SKM-1 (cell line): ENCODE data around the gene REV3L.
"Not testable (repeated sequence)": the region's sequence is repeated elsewhere in the genome, so short reads cannot be mapped to it uniquely, and the experiment has no call there.

ENCODE experiments used
- DNase-seq: peaks from one replicate; lab custom pipeline; 2025; ENCODE audit not compliant: unreplicated experiment; lab: John Stamatoyannopoulos, UW

Gene REV3L

DNA sequence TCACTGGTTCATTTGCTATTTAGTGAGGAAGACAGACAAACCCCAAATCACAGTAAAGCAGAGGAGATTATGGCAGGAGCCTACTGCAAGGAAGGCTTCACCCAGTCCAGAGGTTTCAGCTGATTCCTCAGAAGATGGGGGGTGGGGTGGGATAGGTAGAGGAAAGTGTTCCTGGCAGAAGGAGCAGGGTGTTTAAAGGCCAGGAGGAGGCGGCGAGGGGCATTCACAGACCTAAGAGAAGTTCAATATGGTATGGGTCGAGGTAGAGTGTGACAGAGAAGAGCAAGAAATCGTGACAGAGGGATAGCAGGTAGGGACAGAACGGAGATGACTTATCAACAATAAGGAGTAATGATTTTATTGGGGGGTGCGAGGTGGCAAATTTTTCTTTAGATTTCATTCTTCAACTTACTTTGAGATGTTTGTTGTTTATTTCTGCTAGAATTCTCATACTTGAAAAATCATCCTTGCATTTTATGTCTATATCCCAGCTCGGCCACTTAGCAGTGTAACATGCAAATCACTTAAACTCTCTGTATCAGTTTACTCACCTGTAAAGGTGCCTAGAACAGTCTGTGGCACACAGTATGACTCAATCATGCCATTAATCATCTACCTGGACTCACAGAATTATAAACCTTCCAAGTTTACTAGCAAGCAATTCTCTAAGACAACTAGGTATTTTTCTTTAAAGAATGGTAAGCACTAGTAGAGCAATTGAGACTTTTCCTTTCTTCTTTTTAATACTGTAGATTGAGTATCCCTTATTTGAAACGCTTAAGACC is 176.7 kb downstream of the REV3L start:
- DNase-seq: no peak

DNA sequence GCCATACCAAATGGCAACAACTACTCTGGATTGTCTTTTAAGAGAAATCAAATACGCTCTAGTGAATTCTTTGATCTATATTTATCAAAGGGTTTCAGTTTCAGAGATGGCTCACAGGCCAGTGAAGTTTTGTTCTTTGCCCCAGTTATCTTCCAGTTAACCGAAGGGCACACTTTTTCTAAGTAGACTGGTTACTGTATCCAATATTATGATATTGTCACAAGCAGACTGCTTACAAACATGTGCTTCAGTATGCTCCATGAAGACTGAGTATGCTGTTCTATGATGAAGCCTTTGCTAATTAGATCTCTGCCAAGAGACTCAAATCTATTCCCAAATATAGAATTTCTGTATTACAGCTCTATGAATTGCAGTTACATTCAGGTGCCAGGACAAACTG is 181.1 kb downstream of the REV3L start:
- DNase-seq: no peak

DNA sequence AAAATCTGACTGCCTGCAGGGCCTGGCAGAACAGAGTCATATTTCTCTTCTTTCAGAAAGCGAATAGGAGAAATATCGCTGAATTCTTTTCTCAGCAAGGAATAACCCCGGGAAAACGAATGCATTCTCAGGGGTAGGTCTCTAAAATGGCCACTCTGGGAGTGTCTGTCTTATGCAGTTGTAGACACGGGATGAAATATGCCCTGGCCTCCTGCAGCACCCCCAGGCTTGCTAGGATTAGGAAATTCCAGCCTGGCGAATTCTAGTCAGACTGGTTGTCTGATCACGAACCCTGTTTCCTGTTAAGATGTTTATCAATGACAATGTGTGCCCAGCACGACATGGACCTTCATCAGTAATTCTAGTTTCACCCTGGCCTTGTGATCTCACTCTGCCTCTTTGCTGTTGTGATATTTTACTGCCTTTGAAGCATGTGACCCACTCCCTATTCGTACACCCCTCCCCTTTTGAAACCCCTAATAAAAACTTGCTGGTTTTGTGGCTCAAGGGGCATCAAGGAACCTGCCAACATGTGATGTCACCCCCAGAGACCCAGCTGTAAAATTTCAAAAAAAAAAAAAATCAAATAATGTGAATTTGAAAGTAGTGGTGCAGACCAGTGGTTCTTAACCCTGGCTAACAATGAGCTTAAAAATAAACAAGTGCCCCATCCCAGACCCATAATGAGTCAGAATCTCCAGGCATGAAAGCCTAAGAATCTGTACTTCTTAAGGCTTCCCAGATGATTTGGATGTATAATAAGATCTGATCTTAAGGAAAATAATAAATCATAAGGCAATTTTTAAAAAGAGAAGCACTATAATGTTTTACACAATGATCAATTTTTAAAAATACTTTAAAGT is 181.8 kb downstream of the REV3L start:
- DNase-seq: not testable (repeated sequence)

DNA sequence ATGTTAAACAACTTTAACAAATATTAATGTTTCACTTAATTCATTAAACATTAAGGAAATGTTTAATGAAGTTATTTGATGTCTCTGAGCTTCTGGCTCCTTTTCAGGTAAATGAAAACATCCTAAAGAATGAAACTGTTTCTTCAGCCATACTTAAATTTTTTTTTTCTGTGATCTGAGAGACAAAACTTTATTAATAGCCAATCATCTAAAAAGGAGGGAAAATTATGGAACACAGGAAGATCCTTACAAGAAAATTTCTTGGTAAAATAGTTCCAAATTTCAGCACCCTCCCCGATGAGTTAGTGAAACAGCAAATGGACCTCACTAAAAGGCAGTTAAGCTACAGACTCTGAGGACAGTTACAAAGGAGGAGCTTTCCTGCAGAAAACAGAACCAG is 185.2 kb downstream of the REV3L start:
- no peak for DNase-seq

DNA sequence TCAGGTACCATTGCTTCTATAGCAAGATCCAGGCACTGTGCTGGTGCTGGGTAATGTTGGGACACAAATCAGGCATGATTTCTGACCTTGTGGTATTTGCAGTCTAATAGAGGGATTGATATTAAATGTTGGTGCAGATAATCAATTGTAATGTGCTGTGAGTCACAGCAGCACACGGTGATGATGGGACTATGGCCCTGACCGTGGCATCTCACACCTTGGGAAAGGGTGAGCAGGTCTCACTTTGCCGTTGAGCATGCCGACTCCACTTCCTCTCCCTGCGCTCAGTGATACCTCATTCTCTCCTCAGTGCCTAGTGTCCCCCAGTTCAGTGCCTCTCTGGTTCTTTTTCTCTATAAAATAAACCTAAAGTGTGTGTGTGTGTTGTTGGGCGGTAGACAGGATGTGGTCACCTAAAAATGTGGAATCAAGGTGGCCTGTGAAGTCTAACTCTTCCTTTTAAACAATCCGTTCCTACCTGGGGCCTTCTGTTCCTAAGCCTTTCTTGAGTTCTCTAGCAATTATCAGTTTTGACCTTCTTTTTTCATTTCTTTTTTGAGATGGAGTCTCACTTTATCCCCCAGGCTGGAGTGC is 188.5 kb downstream of the REV3L start:
- DNase-seq: no peak

DNA sequence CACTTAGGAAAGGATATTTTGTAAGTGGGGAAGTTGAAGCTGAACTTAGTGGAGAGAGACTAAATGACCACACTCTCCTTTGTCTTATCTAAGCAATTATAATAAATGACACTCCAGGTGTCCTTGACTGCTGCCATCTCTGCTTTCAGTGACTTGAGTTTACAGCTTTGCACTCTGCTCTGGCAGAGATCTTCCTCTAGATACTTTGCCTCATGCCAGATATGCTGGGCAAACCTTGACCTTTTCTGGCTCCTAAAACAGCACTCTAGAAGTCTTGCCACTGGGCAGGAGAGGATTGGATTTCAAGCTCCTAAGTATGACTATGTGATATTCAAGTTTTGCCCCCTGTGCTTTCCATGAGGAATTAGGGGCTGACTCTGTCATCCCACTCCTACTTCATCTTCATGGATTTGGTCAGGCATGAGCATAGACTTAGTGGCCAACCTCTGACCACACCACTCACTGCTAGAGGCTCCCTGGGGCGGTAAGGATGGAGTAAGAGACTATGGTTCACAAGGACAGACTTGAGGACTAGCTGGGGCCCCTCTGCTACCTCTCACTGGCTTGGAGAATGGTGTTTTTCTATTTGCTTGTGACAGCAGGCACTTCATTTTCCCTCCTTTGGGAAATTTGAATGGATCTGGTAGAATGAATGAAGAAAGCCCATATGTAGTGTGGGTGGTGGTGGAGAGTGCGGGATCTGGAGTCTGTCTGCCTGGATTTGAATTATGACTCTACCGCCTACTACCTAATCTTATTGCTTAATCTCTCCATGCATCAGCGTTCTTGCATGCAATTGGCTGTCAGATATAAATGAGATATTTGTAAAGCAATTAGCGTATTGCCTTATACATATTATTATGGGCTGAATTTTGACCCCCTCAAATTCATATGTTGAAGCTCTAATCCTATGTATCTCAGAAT is 191.4 kb downstream of the REV3L start:
- DNase-seq: no peak

DNA sequence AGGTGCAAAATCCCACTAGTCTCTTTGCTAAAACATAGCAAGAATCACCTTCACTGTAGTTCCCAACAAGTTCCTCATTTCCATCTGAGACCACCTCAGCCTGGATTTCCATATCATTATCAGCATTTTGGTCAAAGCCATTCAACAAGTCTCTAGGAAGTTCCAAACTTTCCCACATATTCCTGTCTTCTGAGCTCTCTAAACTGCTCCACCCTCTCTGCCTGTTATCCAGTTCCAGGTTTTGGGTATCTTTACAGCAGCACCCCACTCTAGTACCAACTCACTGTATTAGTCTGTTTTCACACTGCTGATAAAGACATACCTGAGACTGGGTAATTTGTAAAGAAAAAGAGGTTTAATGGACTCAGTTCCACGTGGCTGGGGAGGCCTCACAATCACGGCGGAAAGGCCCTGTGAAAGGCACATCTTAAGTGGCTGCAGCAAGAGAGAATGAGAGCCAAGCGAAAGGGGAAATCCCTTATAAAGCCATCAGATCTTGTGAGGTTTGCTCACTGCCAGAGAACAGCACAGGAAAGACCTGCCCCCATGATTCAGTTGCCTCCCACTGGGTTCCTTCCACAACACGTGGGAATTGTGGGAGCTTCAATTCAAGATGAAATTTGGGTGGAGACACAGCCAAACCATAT is 192.2 kb downstream of the REV3L start:
- not testable (repeated sequence) for DNase-seq

DNA sequence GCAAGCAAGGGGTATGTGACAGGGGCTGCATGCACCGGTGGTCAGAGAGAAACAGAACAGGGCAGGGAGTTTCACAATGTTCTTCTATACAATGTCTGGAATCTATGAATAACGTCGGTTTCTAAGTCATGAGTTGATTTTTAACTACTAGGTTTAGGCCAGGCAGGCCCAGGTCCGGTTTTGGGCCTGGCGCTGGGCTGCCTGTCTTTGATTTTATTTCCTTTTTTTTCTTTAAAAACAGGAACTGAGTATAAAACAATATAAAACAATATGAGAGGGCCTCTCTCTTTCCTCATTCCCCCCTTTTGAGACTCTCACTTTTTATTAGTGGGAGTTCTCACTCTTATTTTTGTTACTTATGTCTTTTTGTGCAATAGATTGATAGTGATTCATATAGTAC is 198.7 kb downstream of the REV3L start:
- not testable (repeated sequence) for DNase-seq

DNA sequence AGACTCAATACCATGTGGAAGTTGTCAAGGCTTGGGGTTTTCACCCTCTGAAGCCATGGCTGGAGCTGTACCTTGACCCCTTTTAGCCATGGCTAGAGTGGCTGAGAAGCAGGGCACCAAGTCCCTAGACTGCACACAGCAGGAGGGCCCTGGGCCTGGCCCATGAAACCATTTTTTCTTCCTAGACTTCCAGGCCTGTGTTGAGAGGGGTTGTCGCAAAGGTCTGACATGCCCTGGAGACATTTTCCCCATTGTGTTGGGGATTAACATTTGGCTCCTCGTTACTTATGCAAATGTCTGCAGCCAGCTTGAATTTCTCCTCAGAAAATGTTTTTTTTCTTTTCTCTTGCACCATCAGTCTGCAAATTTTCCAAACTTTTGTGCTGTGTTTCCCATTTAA is 199.3 kb downstream of the REV3L start:
- DNase-seq: no peak

DNA sequence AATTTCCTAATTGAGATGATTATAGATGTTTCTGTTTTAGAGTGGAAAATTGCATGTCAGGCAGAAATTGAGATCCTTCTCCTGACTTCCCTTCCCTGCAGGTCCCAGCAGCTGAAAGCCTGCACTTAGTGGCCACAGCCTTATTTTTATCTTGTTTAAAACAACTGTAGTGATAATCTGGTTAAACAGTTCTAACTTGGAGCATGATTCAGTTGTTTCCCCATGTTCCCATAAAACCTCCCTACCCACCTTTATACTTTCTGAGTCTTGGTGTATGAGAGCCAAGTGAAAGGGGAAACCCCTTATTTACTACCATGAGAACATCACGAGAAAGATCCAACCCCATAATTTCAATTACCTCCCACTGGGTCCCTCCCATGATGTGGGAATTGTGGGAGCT is 200.5 kb downstream of the REV3L start:
- DNase-seq: no peak

DNA sequence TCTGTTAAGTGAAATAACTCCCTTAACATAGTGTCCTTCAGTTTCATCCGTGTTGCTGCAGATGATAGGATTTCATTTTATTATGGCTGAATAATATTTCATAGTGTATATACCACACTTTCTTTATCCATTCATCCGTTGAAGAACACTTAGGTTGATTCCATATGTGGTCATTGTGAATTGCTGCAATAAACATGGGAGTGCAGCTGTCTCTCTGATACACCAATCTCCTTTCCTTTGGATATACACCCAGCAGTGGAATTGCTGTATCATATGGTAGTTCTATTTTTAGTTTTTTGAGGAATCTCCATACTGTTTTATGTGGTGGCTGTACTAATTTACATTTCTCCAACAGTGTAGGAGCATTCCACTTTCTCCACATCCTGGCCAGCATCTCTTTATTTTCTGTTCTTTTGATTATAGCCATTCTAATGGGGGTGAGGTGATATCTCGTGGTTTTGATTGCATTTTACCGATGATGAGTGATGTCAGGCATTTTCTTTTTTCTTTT is 202.5 kb downstream of the REV3L start:
- no peak for DNase-seq

DNA sequence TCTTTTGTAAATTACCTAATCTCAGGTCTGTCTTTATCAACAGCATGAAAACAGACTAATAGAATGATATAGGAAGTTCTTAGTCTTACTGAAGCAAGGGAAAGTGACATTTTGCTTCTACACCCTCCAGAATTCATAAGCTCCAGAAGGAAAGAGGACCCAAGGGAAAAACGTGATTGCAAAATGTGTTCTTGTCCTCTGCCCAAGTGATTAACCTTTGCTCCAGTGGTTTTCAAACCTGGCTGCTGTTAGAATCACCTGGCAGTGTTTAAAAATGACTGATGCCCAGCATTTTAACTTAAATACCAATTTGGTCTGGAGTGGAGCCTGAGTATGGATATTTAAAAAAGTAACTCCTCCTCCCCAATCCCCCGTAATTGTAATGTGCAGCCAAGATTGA is 204.3 kb downstream of the REV3L start:
- DNase-seq: no peak

DNA sequence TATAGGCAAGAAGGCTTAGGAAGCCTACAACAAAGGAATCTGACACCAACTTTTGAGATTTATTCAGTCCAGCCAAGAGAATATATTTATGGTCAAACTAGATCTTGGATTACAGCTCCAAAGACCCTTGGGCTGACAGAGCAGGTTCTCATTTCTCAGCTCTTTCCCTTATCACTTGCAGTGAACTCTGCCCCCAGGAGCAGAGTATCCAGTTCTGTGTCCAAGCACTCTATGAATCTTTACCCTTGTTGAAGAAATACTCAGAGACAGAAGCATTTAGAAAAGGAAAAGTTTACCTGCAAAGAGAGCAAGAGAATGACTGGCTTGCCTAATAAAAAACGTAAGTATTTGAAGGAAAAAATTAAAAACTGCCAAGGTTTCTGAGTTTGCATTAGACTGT is 205.2 kb downstream of the REV3L start:
- no peak for DNase-seq

DNA sequence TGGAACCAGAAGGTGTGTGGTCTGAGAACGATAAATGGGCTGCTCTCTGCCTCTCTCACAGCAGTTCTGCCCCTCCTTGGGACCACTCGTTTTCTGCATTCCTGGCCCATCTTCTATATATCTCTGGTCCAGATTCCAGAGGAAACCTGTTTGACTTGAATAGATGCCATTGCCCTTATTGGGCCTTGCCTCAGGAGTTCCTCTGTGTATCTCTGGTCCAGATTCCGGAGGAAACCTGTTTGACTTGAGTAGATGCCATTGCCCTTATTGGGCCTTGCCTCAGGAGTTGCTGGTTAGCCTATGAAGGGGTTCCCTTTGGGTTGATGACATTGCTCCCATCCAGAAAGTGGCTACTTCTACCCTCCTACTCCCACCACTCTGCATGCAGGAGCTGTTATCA is 206.3 kb downstream of the REV3L start:
- no peak for DNase-seq

DNA sequence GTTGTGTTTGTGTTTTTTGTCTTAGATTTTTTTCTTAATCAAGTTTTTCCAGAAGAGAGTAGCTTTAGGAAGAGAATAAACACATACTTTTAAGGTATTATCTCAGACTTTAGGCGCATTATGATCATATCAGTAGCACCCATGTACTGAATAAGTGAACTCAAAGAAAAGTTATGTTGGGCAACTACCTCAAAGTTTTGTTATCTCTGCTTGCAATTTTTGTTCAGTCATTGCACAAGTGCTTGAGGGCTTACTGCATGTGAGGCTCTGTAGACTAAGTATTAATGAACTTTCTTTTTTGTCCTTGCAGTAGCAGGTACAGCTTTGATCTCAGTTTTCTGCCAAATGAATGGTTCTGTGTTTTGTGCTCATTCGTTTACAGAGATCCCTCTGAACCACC is 206.7 kb downstream of the REV3L start:
- DNase-seq: no peak

DNA sequence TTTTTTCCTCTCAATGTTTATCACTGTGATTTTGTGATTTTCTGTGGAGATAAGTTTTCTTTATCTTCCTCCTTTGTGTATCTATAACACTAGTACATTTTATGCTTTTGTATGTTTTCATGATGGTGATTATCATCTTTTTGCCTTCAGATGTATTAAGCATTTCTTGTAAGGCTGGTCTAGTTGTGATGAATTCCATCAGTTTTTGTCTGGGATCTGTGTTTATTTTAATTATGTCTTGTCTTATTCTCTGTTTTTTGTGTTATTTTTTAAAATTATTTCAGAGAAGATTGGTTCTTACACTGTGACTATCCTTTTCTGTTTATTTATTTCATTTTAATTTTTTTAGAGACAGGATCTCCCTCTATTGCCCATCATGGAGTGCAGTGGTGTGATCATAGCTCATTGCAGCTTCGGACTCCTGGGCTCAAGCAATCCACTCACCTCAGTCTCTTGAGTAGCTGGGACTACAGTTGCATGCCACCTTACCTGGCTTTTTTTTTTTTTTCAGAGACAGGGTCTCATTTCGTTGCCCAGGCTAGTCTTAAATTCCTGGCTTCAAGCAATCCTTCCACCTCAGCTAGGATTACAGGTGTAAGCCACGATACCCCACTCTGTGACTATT is 208.3 kb downstream of the REV3L start:
- DNase-seq: no peak

DNA sequence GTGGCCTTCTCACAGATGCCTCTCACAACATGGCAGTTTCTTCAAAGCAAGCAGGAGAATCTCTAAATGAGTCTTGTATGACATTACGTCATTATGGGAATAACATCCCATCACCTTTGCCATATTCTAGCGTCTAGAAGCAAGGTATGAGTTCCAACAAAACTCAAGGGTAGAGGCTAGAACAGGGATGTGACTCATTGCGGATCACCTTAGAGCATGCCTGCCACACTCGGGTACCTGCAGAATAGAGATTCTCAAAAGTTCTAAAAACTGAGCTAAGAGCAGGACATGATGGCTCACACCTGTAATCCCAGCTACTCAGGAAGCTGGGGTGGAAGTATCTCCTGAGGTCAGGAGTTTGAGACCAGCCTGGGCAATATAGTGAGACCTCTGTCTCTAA is 212.9 kb downstream of the REV3L start:
- no peak for DNase-seq

DNA sequence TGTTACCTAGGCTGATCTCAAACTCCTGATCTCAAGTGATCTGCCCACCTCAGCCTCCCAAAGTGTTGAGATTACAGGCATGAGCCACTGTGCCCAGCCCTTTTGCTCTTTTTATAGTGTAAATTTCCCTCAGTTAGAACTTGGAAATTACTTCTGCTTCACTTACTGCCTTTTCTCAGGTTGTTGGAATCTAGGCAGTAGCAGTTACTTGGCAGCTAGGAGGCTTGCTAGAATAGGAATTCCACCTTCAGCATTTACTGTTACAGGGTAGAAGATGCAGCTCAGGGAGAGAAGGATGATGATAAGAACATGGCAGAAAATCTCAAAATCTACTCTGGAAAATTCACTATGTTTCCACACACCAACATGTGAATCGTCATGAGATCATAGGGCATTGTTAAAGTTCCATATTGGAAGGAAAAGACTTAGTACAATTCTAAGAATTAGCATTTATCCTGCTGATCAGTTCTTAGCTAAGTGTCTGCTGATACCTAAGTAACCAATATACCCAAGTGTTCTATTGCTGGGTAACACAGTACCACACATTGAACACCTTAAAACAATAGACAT is 213.5 kb downstream of the REV3L start:
- no peak for DNase-seq

DNA sequence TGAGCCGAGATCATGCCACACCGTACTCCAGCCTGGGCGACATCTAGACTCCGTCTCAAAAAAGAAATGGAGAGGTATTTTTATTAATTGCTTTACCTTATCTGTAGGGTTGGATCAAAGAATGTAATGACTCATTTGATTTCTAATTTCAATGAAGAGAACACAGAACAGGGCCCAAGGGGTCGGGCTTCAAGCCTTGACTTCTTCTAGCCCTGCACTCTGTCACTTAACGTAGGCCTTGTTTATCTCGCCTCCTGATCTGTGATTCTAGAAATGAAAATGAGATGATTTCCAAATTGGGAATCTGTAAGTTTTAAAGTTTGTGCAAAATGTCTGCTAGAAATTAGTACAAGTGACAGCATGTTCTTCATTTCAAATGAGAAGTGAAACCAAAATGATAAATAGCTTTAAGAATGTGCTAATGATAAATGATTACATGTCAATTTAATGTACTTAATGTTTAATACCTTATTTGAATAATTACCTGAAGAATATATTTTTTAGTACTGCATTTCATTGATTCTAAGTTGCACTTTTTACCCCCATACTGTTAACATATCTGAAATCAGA is 215.2 kb downstream of the REV3L start:
- no peak for DNase-seq
